ENCODE measurements around the gene UIMC1. TPM values are rescaled to one million over a fixed set of nuclear protein-coding genes. Genes with fewer than 3 reads are reported as not detected.

The UIMC1 gene
- total RNA-seq, 1 experiment from 2014 or later = 38.4 TPM

GRCh38 chr5:176881021-176881749 lies 125.4 kb downstream of the UIMC1 start:
- no peaks in the 10 kb centered on the region for H4K20me1 ChIP-seq (ENCODE audit: insufficient read depth)
- no peak overlapping the region for H2AFZ ChIP-seq (ENCODE audit: low read depth, low read length, poor library complexity, severe bottlenecking)
- H3K79me2 ChIP-seq (ENCODE audit: insufficient read depth, low read length) = no peaks in the 10 kb centered on the region
- ChIA-PET RAD21 (ENCODE audit: low non-redundant PET in 1 of 2, low total read pairs in 2 of 2, uncharacterized antibody in 2 of 2, unreplicated experiment in 2 of 2) (no interaction called here), POLR2A (no interaction called here), CTCF (no interaction called here)
- intact Hi-C loops (cut with micrococcal nuclease) = no loop called here
- H3K27me3 ChIP-seq (ENCODE audit: insufficient read depth, low read length) = no peaks in the 10 kb centered on the region
- DNase-seq (ENCODE audit: low read depth, low spot score) (no peak), ATAC-seq (no peak)
- no peak for TF ChIP-seq REST (IDR thresholded peaks at IDR 0.05; ENCODE audit: low read depth)
- TF ChIP-seq YY1 (IDR thresholded peaks at IDR 0.05; ENCODE audit: extremely low read depth, insufficient replicate concordance, low read depth, low read length) = no peak
- no peak for TF ChIP-seq JUND (IDR thresholded peaks at IDR 0.05)
- TF ChIP-seq MAX (IDR thresholded peaks at IDR 0.05) = no peak
- TF ChIP-seq ZFX (IDR thresholded peaks at IDR 0.05) = no peak
- no peak for TF ChIP-seq ATF3 (IDR thresholded peaks at IDR 0.05)
- no peak for TF ChIP-seq CBX3 (IDR thresholded peaks at IDR 0.05; ENCODE audit: low read depth)
- no peak for TF ChIP-seq SRF (IDR thresholded peaks at IDR 0.05; ENCODE audit: low read depth)
- TF ChIP-seq FOSL1 (IDR thresholded peaks at IDR 0.05; ENCODE audit: low read depth) = no peak
- TF ChIP-seq ELF1 (IDR thresholded peaks at IDR 0.05; ENCODE audit: borderline replicate concordance, low read depth) = no peak
- TF ChIP-seq EGR1 (IDR thresholded peaks at IDR 0.05; ENCODE audit: low read depth) = no peak
- TF ChIP-seq ZBTB33 (IDR thresholded peaks at IDR 0.05; ENCODE audit: extremely low read depth, insufficient replicate concordance, low read length) = no peak
- no peak for TF ChIP-seq POLR2AphosphoS5 (IDR thresholded peaks at IDR 0.05; ENCODE audit: low read depth, low read length)
- H3K4me2 ChIP-seq (ENCODE audit: low read length) = no peak overlapping the region
- H3K9me2 ChIP-seq (ENCODE audit: insufficient read depth) = no peaks in the 10 kb centered on the region
- H3K4me1 ChIP-seq (ENCODE audit: control insufficient read depth in 1 of 2, insufficient read depth in 2 of 2, low read length in 2 of 2) = no peaks in the 10 kb centered on the region
- no peak overlapping the region for H3K4me3 ChIP-seq (replicated peaks in 1 of 2; ENCODE audit: low read depth in 1 of 2, low read length in 2 of 2)
- H3K36me3 ChIP-seq (ENCODE audit: control insufficient read depth in 1 of 2, insufficient read depth in 2 of 2, low read length in 2 of 2) = no peaks in the 10 kb centered on the region
- H3K9me3 ChIP-seq (ENCODE audit: control insufficient read depth in 1 of 2, insufficient read depth in 1 of 2, low read depth in 1 of 2, low read length in 2 of 2) = no peaks in the 10 kb centered on the region
- no TSS peak for BruUV-seq (replicated peaks)
- no peak overlapping the region for H3K27ac ChIP-seq (ENCODE audit: low read depth, low read length)
- H3K9ac ChIP-seq (ENCODE audit: low read length) = no peak overlapping the region

Data from HCT116 (cell line).